SU-DHL-6 (cell line): ENCODE data around the gene ZNF300.
"Not testable (repeated sequence)": the region's sequence is repeated elsewhere in the genome, so short reads cannot be mapped to it uniquely, and the experiment has no call there.

Experiments
- H2AFZ ChIP-seq: fragments of 200-600 bp; sonication (generic); 2 replicates; pipeline ENCODE4 v1.6.1; 2014; ENCODE audit warnings: low read depth, mild to moderate bottlenecking, moderate library complexity, mixed read lengths, antibody characterized with exemption, low read length; ENCODE audit not compliant: severe bottlenecking
- H3F3A ChIP-seq: fragments of 200-600 bp; shearing (Covaris generic); 2 replicates; pipeline ENCODE4 v1.6.0; 2016; ENCODE audit warnings: antibody characterized with exemption, mild to moderate bottlenecking; ENCODE audit not compliant: insufficient read depth
- H3K27ac ChIP-seq: fragments of 200-600 bp; sonication (generic); 2 replicates; pipeline ENCODE4 v1.5.1; 2016; ENCODE audit warnings: low read depth, mild to moderate bottlenecking, low read length, moderate library complexity, mixed read lengths
- H3K27me3 ChIP-seq: fragments of 200-600 bp; sonication (generic), shearing (Covaris generic); 2 replicates; pipeline ENCODE4 v1.6.0; 2014; ENCODE audit warnings: mild to moderate bottlenecking, low read length
- H3K36me3 ChIP-seq: fragments of 200-600 bp; sonication (generic); 2 replicates; pipeline ENCODE4 v1.6.1; 2014; ENCODE audit warnings: mild to moderate bottlenecking, low read length, mixed read lengths
- H3K4me2 ChIP-seq: fragments of 300-600, 200-600 bp; shearing (Covaris generic), sonication (generic); 2 replicates; pipeline ENCODE4 v1.6.0; 2014; ENCODE audit warnings: low read length, low read depth, mild to moderate bottlenecking; ENCODE audit not compliant: poor library complexity, severe bottlenecking
- H3K4me3 ChIP-seq: fragments of 200-600 bp; sonication (generic); 2 replicates; pipeline ENCODE4 v1.5.1; 2014; ENCODE audit warnings: antibody characterized with exemption, low read length, mild to moderate bottlenecking, mixed read lengths; ENCODE audit not compliant: insufficient read depth, poor library complexity, severe bottlenecking
- H3K79me2 ChIP-seq: fragments of 200-600 bp; sonication (generic); 2 replicates; pipeline ENCODE4 v1.6.1; 2014; ENCODE audit warnings: mild to moderate bottlenecking, low read length, moderate library complexity; ENCODE audit not compliant: insufficient read depth
- H3K9ac ChIP-seq: fragments of 200-600 bp; sonication (generic); 2 replicates; pipeline ENCODE4 v1.7.0; 2014; ENCODE audit warnings: mild to moderate bottlenecking, low read length
- H3K9me2 ChIP-seq: fragments of 200-600 bp; sonication (generic); replicated peaks from 2 replicates; pipeline ENCODE4 v1.6.1; 2014; ENCODE audit warnings: low read length; ENCODE audit not compliant: insufficient read depth
- H3K9me3 ChIP-seq: fragments of 200-600 bp; sonication (generic); 2 replicates; pipeline ENCODE4 v1.6.1; 2014; ENCODE audit warnings: low read length, mixed read lengths; ENCODE audit not compliant: insufficient read depth
- H4K20me1 ChIP-seq: fragments of 200-600 bp; sonication (generic); 2 replicates; pipeline ENCODE4 v1.6.1; 2014; ENCODE audit warnings: low read depth, mild to moderate bottlenecking, antibody characterized with exemption, low read length, moderate library complexity, mixed read lengths
- CTCF ChIP-seq: fragments of 200-600 bp; sonication (generic); IDR thresholded peaks from one replicate; pipeline ENCODE4 v1.5.1; 2017; ENCODE audit warnings: antibody characterized with exemption, mild to moderate bottlenecking, low read length, moderate library complexity; ENCODE audit not compliant: insufficient read depth, poor library complexity, severe bottlenecking
- EZH2phosphoT487 ChIP-seq: fragments of 200-600 bp; sonication (generic), shearing (Covaris generic); conservative IDR thresholded peaks from 2 replicates; pipeline ENCODE4 v1.6.1; 2018; ENCODE audit warnings: mild to moderate bottlenecking, antibody characterized with exemption, low read length, moderate library complexity, mixed read lengths

The ZNF300 gene

DNA sequence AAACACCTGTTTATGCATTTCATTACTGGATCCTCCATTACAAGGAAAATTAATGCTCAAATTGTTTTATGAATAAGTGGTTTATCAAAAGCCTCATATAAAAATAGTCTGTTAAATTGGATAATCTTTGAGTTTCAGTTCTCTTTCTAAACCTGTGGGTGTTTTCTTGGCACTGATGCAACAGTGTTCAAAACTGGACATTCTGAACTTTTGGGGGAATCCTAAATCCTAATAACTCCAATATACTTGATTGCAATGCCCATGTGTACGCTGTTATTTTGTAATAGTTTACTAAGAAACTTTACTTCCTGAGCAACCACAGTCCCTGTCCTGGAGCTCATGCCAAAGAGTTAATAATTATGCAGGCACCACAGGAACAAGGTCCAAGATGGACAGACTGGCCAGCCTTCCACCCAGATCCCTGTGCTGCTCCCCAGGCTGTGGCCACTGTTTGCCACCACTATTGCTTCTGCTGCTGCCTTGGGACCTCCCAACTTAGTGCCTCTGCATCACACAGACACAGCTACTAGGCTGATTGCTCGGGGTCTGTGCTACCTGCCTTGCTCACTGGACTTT, 44.4 kb downstream of the ZNF300 start:
- Histone ChIP-seq H3K27ac (no peak overlapping the region), H3K9me3 (no peaks in the 10 kb centered on the region), H3K79me2 (no peaks in the 10 kb centered on the region), H3F3A (no peaks in the 10 kb centered on the region), H3K27me3 (no peaks in the 10 kb centered on the region), H3K9ac (no peak overlapping the region), H4K20me1 (no peaks in the 10 kb centered on the region), H3K9me2 (no peaks in the 10 kb centered on the region), H3K4me3 (no peak overlapping the region), H3K4me2 (no peak overlapping the region), H3K36me3 (no peaks in the 10 kb centered on the region), H2AFZ (no peak overlapping the region)
- TF ChIP-seq CTCF (no peak), EZH2phosphoT487 (no peak)

DNA sequence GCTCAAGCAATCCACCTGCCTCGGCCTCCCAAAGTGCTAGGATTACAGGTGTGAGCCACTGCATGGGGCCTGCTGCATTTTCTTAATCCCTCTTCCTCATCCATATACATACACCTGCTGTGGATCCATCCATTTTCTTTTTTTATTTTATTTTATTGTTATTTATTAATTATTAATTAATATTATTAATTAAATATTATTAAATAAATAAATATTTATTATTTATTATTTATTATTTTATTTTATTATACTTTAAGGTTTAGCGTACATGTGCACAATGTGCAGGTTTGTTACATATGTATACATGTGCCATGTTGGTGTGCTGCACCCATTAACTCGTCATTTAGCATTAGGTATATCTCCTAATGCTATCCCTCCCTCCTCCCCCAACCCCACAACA, 48.1 kb downstream of the ZNF300 start:
- not testable (repeated sequence) for H3F3A ChIP-seq, H3K36me3 ChIP-seq, H4K20me1 ChIP-seq, H3K27me3 ChIP-seq, H3K9me3 ChIP-seq, H3K4me2 ChIP-seq, H3K27ac ChIP-seq, H2AFZ ChIP-seq, H3K79me2 ChIP-seq, H3K9me2 ChIP-seq, H3K4me3 ChIP-seq, H3K9ac ChIP-seq

DNA sequence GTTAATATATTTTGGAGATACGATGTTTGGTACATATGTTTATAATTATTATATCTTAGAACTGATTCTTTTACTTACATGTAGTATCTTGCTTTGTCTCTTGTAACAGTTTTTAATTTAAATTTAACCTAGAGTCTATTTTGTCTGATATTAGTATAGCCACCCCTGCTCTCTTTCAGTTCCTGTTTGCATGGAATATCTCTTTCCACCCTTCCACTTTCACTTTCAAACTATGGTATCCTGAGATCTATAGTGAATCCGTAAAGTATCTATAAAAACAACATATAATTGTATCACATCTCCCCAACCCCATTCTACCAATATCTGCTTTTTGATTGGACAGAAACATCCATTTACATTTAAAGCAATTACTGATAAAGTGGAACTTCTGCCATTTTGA, 51.2 kb downstream of the ZNF300 start:
- H2AFZ ChIP-seq: no peak overlapping the region
- H3K9me3 ChIP-seq: no peaks in the 10 kb centered on the region
- H3K79me2 ChIP-seq: no peaks in the 10 kb centered on the region
- no peak overlapping the region for H3K27ac ChIP-seq
- no peaks in the 10 kb centered on the region for H3F3A ChIP-seq
- H3K4me2 ChIP-seq: no peak overlapping the region
- H3K9me2 ChIP-seq: no peaks in the 10 kb centered on the region
- H3K27me3 ChIP-seq: no peaks in the 10 kb centered on the region
- no peaks in the 10 kb centered on the region for H4K20me1 ChIP-seq
- no peaks in the 10 kb centered on the region for H3K36me3 ChIP-seq
- H3K4me3 ChIP-seq: no peak overlapping the region
- TF ChIP-seq EZH2phosphoT487 (no peak), CTCF (no peak)
- H3K9ac ChIP-seq: no peak overlapping the region

GRCh38 chr5:150851039-150851438, 53.7 kb downstream of the ZNF300 start:
- Histone ChIP-seq H3F3A (no peaks in the 10 kb centered on the region), H3K4me2 (no peak overlapping the region), H3K9me3 (no peaks in the 10 kb centered on the region), H4K20me1 (no peaks in the 10 kb centered on the region), H3K9ac (no peak overlapping the region), H2AFZ (no peak overlapping the region), H3K36me3 (no peaks in the 10 kb centered on the region), H3K27ac (no peak overlapping the region), H3K79me2 (no peaks in the 10 kb centered on the region), H3K27me3 (no peaks in the 10 kb centered on the region), H3K4me3 (no peak overlapping the region), H3K9me2 (no peaks in the 10 kb centered on the region)
- TF ChIP-seq EZH2phosphoT487 (no peak), CTCF (no peak)
